ENCODE data around the gene WDR81. TPM values are rescaled to one million over a fixed set of nuclear protein-coding genes. Genes with fewer than 3 reads are reported as not detected.

The WDR81 gene
- total RNA-seq, 4 donors from 2014 or later, result 12.5 to 33.8 (median 21.1) TPM

DNA sequence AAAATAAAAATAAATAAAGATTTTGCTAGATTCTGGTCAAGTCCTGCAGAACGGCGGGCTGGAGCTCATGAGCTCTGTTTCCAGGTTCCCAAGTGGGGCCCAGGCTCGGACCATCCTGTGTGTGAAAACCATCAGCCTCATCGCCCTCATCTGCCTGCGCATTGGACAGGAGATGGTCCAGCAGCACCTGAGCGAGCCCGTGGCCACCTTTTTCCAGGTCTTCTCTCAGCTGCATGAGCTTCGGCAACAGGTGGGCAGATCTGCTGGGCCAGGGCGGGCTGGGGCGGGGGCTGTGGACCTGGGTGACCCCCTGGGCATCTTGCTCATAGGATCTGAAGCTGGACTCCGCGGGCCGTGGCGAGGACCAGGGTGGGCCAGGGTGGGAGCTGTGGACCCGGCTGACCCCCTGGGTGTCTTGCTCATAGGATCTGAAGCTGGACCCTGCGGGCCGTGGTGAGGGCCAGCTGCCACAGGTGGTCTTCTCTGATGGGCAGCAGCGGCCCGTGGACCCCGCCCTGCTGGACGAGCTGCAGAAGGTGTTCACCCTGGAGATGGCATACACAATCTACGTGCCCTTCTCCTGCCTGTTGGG, 7.8 kb downstream of the WDR81 start:
- no peak for DNase-seq
- no peaks in the 10 kb centered on the region for H3K27me3 ChIP-seq
- no peak overlapping the region for H3K27ac ChIP-seq
- no peak for TF ChIP-seq POLR2A (IDR thresholded peaks at IDR 0.05)
- TF ChIP-seq, protein P1, sequence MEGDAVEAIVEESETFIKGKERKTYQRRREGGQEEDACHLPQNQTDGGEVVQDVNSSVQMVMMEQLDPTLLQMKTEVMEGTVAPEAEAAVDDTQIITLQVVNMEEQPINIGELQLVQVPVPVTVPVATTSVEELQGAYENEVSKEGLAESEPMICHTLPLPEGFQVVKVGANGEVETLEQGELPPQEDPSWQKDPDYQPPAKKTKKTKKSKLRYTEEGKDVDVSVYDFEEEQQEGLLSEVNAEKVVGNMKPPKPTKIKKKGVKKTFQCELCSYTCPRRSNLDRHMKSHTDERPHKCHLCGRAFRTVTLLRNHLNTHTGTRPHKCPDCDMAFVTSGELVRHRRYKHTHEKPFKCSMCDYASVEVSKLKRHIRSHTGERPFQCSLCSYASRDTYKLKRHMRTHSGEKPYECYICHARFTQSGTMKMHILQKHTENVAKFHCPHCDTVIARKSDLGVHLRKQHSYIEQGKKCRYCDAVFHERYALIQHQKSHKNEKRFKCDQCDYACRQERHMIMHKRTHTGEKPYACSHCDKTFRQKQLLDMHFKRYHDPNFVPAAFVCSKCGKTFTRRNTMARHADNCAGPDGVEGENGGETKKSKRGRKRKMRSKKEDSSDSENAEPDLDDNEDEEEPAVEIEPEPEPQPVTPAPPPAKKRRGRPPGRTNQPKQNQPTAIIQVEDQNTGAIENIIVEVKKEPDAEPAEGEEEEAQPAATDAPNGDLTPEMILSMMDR (IDR thresholded peaks at IDR 0.05), result no peak
- no peaks in the 10 kb centered on the region for H3K9me3 ChIP-seq
- intact Hi-C loops (cut with DNase I), result no loop called here
- 93 to 97% methylated on average over 5 to 9 of the region's 22 CpGs for WGBS, 2 donors
- H3K36me3 ChIP-seq, result peaks cover 21 to 97% (median 23%) of the 10 kb centered on the region in 3 donors
- H3K4me1 ChIP-seq, result peaks cover 26 to 65% (median 38%) of the 10 kb centered on the region in 3 donors
- H3K4me3 ChIP-seq, result no peak overlapping the region

DNA sequence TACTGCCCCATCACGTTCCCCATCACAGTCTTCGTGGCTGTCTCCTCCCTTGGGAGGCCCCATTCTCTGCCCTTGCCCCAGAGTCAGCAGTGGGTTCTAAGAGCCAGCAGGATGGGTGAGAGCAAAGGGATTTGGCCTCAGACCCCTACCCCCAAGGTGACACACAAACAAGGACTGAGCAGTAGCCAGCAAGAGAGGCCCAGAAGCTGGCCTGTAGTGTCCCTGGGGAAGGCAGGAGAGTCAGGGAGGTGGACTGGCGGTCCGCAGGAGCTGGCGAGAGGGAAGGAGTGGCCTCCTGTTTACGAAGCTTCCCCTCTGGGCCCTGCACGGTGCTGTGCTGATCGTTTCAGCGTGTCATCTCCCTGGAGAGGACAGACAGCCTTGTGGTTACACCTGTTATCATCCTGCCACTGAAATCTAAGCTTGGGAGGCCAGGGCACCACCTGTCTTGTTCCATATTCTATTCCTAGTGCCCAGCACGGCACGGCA, 8.4 kb downstream of the WDR81 start:
- TF ChIP-seq POLR2A (IDR thresholded peaks at IDR 0.05), result no peak
- TF ChIP-seq, protein P1 (IDR thresholded peaks at IDR 0.05), result no peak
- intact Hi-C loops (cut with DNase I), result no loop called here
- H3K9me3 ChIP-seq, result no peaks in the 10 kb centered on the region
- H3K4me1 ChIP-seq, result peaks cover 25 to 63% (median 38%) of the 10 kb centered on the region in 3 donors
- WGBS, 2 donors, result 72 to 73% methylated on average over 9 of the region's 11 CpGs
- DNase-seq, result no peak
- no peak overlapping the region for H3K4me3 ChIP-seq
- peaks cover 22 to 97% (median 22%) of the 10 kb centered on the region in 3 donors for H3K36me3 ChIP-seq
- no peak overlapping the region for H3K27ac ChIP-seq
- H3K27me3 ChIP-seq, result no peaks in the 10 kb centered on the region

DNA sequence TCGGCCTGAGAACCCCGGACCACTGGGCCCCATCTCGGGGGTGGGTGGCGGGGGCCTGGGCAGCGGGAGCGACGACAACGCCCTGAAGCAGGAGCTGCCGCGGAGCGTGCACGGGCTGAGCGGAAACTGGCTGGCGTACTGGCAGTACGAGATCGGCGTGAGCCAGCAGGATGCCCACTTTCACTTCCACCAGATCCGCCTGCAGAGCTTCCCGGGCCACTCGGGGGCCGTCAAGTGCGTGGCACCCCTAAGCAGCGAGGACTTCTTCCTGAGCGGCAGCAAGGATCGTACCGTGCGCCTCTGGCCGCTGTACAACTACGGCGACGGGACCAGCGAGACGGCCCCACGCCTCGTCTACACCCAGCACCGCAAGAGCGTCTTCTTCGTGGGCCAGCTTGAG, 9.3 kb downstream of the WDR81 start:
- no peak for DNase-seq
- peaks cover 16 to 96% (median 25%) of the 10 kb centered on the region in 3 donors for H3K36me3 ChIP-seq
- 90 to 94% methylated on average over 25 to 27 of the region's 38 CpGs for WGBS, 2 donors

DNA sequence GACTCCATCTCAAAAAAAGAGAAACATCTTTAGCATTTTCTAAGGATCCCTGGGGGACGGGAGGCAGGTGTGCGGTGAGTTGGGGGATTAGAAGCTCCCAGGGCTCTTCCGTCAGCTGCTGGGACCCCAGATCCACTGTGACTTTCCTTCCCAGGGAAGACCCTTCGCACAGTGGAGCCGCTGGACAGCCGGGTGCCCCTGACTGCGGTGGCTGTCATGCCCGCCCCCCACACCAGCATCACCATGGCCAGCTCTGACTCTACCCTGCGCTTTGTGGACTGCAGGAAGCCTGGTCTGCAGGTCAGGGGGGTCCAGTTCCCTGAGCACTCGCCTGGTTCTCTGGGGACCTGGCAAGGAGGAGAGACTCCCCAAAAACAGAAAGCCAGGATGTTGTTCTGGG, 10.9 kb downstream of the WDR81 start:
- H3K4me1 ChIP-seq, result peaks cover 19 to 38% (median 23%) of the 10 kb centered on the region in 3 donors
- no peaks in the 10 kb centered on the region for H3K27me3 ChIP-seq
- WGBS, 2 donors, result 89% methylated on average over 6 of the region's 10 CpGs; no CpG with 5 or more reads in 1 of the 2 donors
- H3K9me3 ChIP-seq, result no peaks in the 10 kb centered on the region
- H3K27ac ChIP-seq, result no peak overlapping the region
- intact Hi-C loops (cut with DNase I), result no loop called here
- H3K4me3 ChIP-seq, result no peak overlapping the region
- no peak for TF ChIP-seq POLR2A (IDR thresholded peaks at IDR 0.05)
- TF ChIP-seq, protein P1 (IDR thresholded peaks at IDR 0.05), result no peak
- H3K36me3 ChIP-seq, result peaks cover 16 to 82% (median 25%) of the 10 kb centered on the region in 3 donors
- DNase-seq, result no peak

More for the DNA sequence above, 9.3 kb downstream of the WDR81 start:
- Histone ChIP-seq H3K4me1 (peaks cover 25 to 54% (median 38%) of the 10 kb centered on the region in 3 donors), H3K9me3 (no peaks in the 10 kb centered on the region), H3K4me3 (no peak overlapping the region), H3K27me3 (no peaks in the 10 kb centered on the region), H3K27ac (no peak overlapping the region)
- intact Hi-C loops (cut with DNase I), result no loop called here
- TF ChIP-seq POLR2A (IDR thresholded peaks at IDR 0.05), result no peak
- TF ChIP-seq, protein P1 (IDR thresholded peaks at IDR 0.05), result no peak

DNA sequence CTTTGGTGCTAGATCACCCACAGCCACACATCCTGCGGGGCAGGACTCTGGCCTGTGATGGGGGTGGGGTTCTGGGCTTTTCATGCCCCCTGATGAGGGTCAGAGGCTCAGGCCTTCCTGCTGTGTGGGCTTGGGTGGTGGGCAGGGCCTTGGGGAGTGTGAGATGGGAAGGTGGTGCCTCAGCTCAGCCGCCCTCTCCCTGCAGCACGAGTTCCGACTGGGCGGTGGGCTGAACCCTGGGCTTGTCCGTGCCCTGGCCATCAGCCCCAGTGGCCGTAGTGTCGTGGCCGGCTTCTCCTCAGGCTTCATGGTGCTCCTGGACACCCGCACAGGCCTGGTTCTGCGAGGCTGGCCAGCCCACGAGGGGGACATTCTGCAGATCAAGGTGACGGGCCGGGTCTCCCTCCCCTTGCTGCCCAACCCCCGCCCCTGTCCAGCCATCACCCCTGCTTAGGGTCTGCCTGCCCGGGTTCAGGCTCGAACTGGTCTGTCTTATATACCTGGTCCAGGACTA, 11.4 kb downstream of the WDR81 start:
- Histone ChIP-seq H3K27me3 (no peaks in the 10 kb centered on the region), H3K36me3 (peaks cover 16 to 77% (median 25%) of the 10 kb centered on the region in 3 donors)

More for the DNA sequence above, 11.4 kb downstream of the WDR81 start:
- no peak for TF ChIP-seq POLR2A (IDR thresholded peaks at IDR 0.05)
- TF ChIP-seq, protein P1 (IDR thresholded peaks at IDR 0.05), result no peak
- Histone ChIP-seq H3K9me3 (no peaks in the 10 kb centered on the region), H3K4me3 (no peak overlapping the region), H3K27ac (peak overlapping the region in 2 of 4 donors; percentile 50 to 70), H3K4me1 (peaks cover 14 to 33% (median 18%) of the 10 kb centered on the region in 3 donors)
- 80 to 96% methylated on average over 1 to 5 of the region's 17 CpGs for whole genome bisulfite sequencing, 2 donors
- DNase-seq, result no peak
- intact Hi-C loops (cut with DNase I), result no loop called here

Measured in esophagus squamous epithelium (tissue), 5 donors.